Cardiac fibroblast (primary cell): ENCODE measurements around the gene SAT2.

Experiments
- DNase-seq, 2 donors: peaks; one replicate each; pipeline versions ENCODE4 v3.0.0 to v3.0.0-alpha.2; 2010; ENCODE audit warnings: low read depth in 2 of 2
- H3K4me3 ChIP-seq, 2 donors: replicated peaks in 1 of 2; 1 replicate in 1 of 2; 2 replicates in 1 of 2; pipeline ENCODE4 v1.5.1; 2011; ENCODE audit warnings: low read depth in 2 of 2, low read length in 2 of 2, mild to moderate bottlenecking in 2 of 2, moderate library complexity in 1 of 2
- TF ChIP-seq, protein P1 (sequence below): IDR thresholded peaks from one replicate; pipeline ENCODE4 v1.5.1; 2011; ENCODE audit warnings: low read depth, mild to moderate bottlenecking, low read length, inconsistent platforms

SAT2 gene

GRCh38 chr17:7627250-7628121 is at the start of gene SAT2:
SAT2 (minus strand) TSS chr17:7627821; CDS start chr17:7627635, 186 bp downstream.
- DNase-seq = peak; percentile 96 to 97
- peak within 1 kb of the TSS; percentile 81 to 84 for H3K4me3 ChIP-seq
- TF ChIP-seq, protein P1, sequence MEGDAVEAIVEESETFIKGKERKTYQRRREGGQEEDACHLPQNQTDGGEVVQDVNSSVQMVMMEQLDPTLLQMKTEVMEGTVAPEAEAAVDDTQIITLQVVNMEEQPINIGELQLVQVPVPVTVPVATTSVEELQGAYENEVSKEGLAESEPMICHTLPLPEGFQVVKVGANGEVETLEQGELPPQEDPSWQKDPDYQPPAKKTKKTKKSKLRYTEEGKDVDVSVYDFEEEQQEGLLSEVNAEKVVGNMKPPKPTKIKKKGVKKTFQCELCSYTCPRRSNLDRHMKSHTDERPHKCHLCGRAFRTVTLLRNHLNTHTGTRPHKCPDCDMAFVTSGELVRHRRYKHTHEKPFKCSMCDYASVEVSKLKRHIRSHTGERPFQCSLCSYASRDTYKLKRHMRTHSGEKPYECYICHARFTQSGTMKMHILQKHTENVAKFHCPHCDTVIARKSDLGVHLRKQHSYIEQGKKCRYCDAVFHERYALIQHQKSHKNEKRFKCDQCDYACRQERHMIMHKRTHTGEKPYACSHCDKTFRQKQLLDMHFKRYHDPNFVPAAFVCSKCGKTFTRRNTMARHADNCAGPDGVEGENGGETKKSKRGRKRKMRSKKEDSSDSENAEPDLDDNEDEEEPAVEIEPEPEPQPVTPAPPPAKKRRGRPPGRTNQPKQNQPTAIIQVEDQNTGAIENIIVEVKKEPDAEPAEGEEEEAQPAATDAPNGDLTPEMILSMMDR = no peak

- no peak for DNase-seq
- TF ChIP-seq, protein P1 = no peak
- no peak overlapping the region for H3K4me3 ChIP-seq
These were observed 48.9 kb upstream of the SAT2 start for GRCh38 chr17:7676533-7676932.

DNA sequence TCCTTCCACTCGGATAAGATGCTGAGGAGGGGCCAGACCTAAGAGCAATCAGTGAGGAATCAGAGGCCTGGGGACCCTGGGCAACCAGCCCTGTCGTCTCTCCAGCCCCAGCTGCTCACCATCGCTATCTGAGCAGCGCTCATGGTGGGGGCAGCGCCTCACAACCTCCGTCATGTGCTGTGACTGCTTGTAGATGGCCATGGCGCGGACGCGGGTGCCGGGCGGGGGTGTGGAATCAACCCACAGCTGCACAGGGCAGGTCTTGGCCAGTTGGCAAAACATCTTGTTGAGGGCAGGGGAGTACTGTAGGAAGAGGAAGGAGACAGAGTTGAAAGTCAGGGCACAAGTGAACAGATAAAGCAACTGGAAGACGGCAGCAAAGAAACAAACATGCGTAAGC is 47.3 kb upstream of the SAT2 start:
- TF ChIP-seq, protein P1 = no peak
- H3K4me3 ChIP-seq = no peak overlapping the region
- DNase-seq = no peak

DNA sequence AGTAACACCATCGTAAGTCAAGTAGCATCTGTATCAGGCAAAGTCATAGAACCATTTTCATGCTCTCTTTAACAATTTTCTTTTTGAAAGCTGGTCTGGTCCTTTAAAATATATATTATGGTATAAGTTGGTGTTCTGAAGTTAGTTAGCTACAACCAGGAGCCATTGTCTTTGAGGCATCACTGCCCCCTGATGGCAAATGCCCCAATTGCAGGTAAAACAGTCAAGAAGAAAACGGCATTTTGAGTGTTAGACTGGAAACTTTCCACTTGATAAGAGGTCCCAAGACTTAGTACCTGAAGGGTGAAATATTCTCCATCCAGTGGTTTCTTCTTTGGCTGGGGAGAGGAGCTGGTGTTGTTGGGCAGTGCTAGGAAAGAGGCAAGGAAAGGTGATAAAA is 45.6 kb upstream of the SAT2 start:
- no peak overlapping the region for H3K4me3 ChIP-seq
- TF ChIP-seq, protein P1 = peak; percentile 43
- peak in 1 of 2 donors; percentile 37 for DNase-seq

- DNase-seq = no peak
- TF ChIP-seq, protein P1 = no peak
- no peak overlapping the region for H3K4me3 ChIP-seq
These were observed 40.9 kb upstream of the SAT2 start for GRCh38 chr17:7668482-7668881.

GRCh38 chr17:7667656-7668406 is 40.2 kb upstream of the SAT2 start:
- no peak overlapping the region for H3K4me3 ChIP-seq
- TF ChIP-seq, protein P1 = no peak
- no peak for DNase-seq
